Panc1 (cell line): Measurements from ENCODE around the gene SCG2.

Source experiments
- CTCF ChIP-seq: fragments of 450-650 bp; IDR thresholded peaks from 2 replicates; pipeline ENCODE4 v1.5.1; 2017; ENCODE audit warnings: mild to moderate bottlenecking
- POLR2AphosphoS5 ChIP-seq: IDR thresholded peaks from 2 replicates; pipeline ENCODE4 v1.6.1; 2012; ENCODE audit warnings: mild to moderate bottlenecking, low read depth, low read length, moderate library complexity
- SIN3A ChIP-seq: IDR thresholded peaks from 2 replicates; pipeline ENCODE4 v1.6.1; 2012; ENCODE audit warnings: low read depth, mild to moderate bottlenecking, low read length, moderate library complexity, borderline replicate concordance; ENCODE audit not compliant: insufficient read depth
- TCF7L2 ChIP-seq: IDR thresholded peaks from 2 replicates; pipeline ENCODE4 v1.6.1; 2011; ENCODE audit warnings: mild to moderate bottlenecking, low read depth, low read length, inconsistent platforms

GRCh38 chr2:223594831-223595230 is 7.3 kb downstream of the SCG2 start:
- TF ChIP-seq SIN3A: no peak
- TF ChIP-seq CTCF: no peak
- no peak for TF ChIP-seq POLR2AphosphoS5
- no peak for TF ChIP-seq TCF7L2
